OCI-M1 (cell line): ENCODE results near the gene FBXL4.
A peak's percentile ranks its signal among the peaks of the same experiment; 100 is the strongest.

Source experiments
- DNase-seq: peaks from one replicate; lab custom pipeline; 2025; lab: John Stamatoyannopoulos, UW

Gene FBXL4

GRCh38 chr6:98838975-98839374, 108.8 kb downstream of the FBXL4 start:
- DNase-seq: no peak

- peak; percentile 14 for DNase-seq
Measured at GRCh38 chr6:98838032-98838431, 109.7 kb downstream of the FBXL4 start.

- DNase-seq: peak; percentile 68
Measured at GRCh38 chr6:98836962-98837944, 110.5 kb downstream of the FBXL4 start.

GRCh38 chr6:98836025-98836961, 111.5 kb downstream of the FBXL4 start:
- DNase-seq: peak; percentile 45

- peak; percentile 39 for DNase-seq
Measured at GRCh38 chr6:98835149-98836024, 112.4 kb downstream of the FBXL4 start.

GRCh38 chr6:98834060-98835031, 113.4 kb downstream of the FBXL4 start, which contains the start of gene POU3F2:
POU3F2 (plus strand) TSS chr6:98834574; CDS start chr6:98834874, 300 bp downstream.
- DNase-seq: peak; percentile 99

GRCh38 chr6:98833307-98834059, 114.3 kb downstream of the FBXL4 start:
- DNase-seq: peak; percentile 88

- no peak for DNase-seq
Measured at GRCh38 chr6:98833057-98833306, 114.8 kb downstream of the FBXL4 start.

- no peak for DNase-seq
Measured at GRCh38 chr6:98832284-98833056, 115.3 kb downstream of the FBXL4 start.

GRCh38 chr6:98831959-98832283, 115.8 kb downstream of the FBXL4 start:
- peak; percentile 58 for DNase-seq

- no peak for DNase-seq
Measured at GRCh38 chr6:98831057-98831958, 116.4 kb downstream of the FBXL4 start.

GRCh38 chr6:98830146-98830545, 117.6 kb downstream of the FBXL4 start:
- no peak for DNase-seq

GRCh38 chr6:98828941-98829411, 118.8 kb downstream of the FBXL4 start:
- DNase-seq: no peak

- DNase-seq: no peak
Measured at GRCh38 chr6:98828211-98828788, 119.4 kb downstream of the FBXL4 start.

GRCh38 chr6:98827295-98828159, 120.2 kb downstream of the FBXL4 start:
- DNase-seq: no peak

- DNase-seq: no peak
Measured at GRCh38 chr6:98825600-98826230, 122.0 kb downstream of the FBXL4 start.
